ENCODE results near the gene MFN2. TPM values are rescaled to one million over a fixed set of nuclear protein-coding genes. Genes with fewer than 3 reads are reported as not detected.

MFN2 gene
- total and polyA plus RNA-seq, 9 of the 15 experiments (the other 6 are each of a cell fraction or from before 2014, with no cell fraction given) = 10.5 to 158 (median 87.1) TPM

GRCh38 chr1:11979851-11980675 is at the start of gene MFN2 (continued):
- TF ChIP-seq HBP1 (CRISPR knock-in tag; IDR thresholded peaks at IDR 0.05) (no peak), RCOR1 (IDR thresholded peaks at IDR 0.05; ENCODE audit: borderline replicate concordance in 1 of 2, low read depth in 2 of 2, low read length in 2 of 2) (peak; percentile 7 to 12; a peak in 1 of 4 replicates), MAZ (CRISPR knock-in tag; conservative IDR thresholded peaks at IDR 0.05 in 1 of 2, IDR thresholded peaks at IDR 0.05 in 1 of 2) (peak; percentile 100), CTCF (IDR thresholded peaks at IDR 0.05 in 2 of 3, conservative IDR thresholded peaks at IDR 0.05 in 1 of 3; ENCODE audit: insufficient read depth in 2 of 3, low read depth in 1 of 3, low read length in 3 of 3) (peak in 1 of 3 experiments; percentile 13; a peak in 1 of 6 replicates), ZNF586 (CRISPR knock-in tag; conservative IDR thresholded peaks at IDR 0.05) (no peak), ZNF316 (IDR thresholded peaks at IDR 0.05) (no peak), ZNF324 (CRISPR knock-in tag; IDR thresholded peaks at IDR 0.05) (no peak), ZNF197 (CRISPR knock-in tag; IDR thresholded peaks at IDR 0.05; ENCODE audit: low read depth) (peak; percentile 71), TCF7 (IDR thresholded peaks at IDR 0.05; ENCODE audit: borderline replicate concordance) (0 out of 2 replicates have a peak, but pooled peaks have one; percentile 31), HOMEZ (CRISPR knock-in tag; IDR thresholded peaks at IDR 0.05) (no peak), E2F1 (CRISPR knock-in tag; IDR thresholded peaks at IDR 0.05) (peak; percentile 93), ZBTB26 (CRISPR knock-in tag; IDR thresholded peaks at IDR 0.05) (no peak), HDAC1 (IDR thresholded peaks at IDR 0.05) (peak in 1 of 2 experiments; percentile 89; a peak in 2 of 4 replicates), ZBTB34 (CRISPR knock-in tag; IDR thresholded peaks at IDR 0.05) (no peak)
